Measurements from ENCODE around the gene UCN2. TPM values are rescaled to one million over a fixed set of nuclear protein-coding genes. Genes with fewer than 3 reads are reported as not detected.

Gene UCN2
- total and polyA plus RNA-seq, 2 of the 4 experiments (the other 2 are of a cell fraction), result 0.54 to 2.7 TPM

GRCh38 chr3:48518069-48518468 is 45.5 kb downstream of the UCN2 start:
- Histone ChIP-seq H3K23ac (ENCODE audit: low read depth, low read length) (no peak overlapping the region), H3K9ac (ENCODE audit: low read depth, low read length) (no peak overlapping the region), H3K79me1 (ENCODE audit: low read depth in 1 of 2, low read length in 2 of 2) (no peaks in the 10 kb centered on the region), H3K27me3 (ENCODE audit: control insufficient read depth, insufficient read depth, low read length) (no peaks in the 10 kb centered on the region), H3K4me3 (ENCODE audit: insufficient read depth, low read depth, low read length) (no peak overlapping the region), H4K5ac (ENCODE audit: low read depth, low read length) (no peak overlapping the region), H2BK15ac (ENCODE audit: low read depth, low read length) (no peak overlapping the region), H2BK120ac (ENCODE audit: low read depth, low read length) (no peak overlapping the region), H3K4ac (ENCODE audit: low read depth, low read length) (no peak overlapping the region), H3K9me1 (ENCODE audit: insufficient read depth, low read length) (no peaks in the 10 kb centered on the region), H3K36me3 (ENCODE audit: control insufficient read depth, insufficient read depth, low read length) (peaks cover 7% of the 10 kb centered on the region), H4K20me1 (ENCODE audit: insufficient read depth, low read length) (no peaks in the 10 kb centered on the region), H3K14ac (replicated peaks; ENCODE audit: low read depth, low read length) (no peak overlapping the region), H4K91ac (ENCODE audit: insufficient read depth, low read depth, low read length) (no peak overlapping the region), H3K27ac (ENCODE audit: insufficient read depth, low read length) (no peak overlapping the region), H2AK5ac (ENCODE audit: low read depth, low read length) (no peak overlapping the region), H2BK20ac (ENCODE audit: low read depth, low read length) (no peak overlapping the region), H3K56ac (ENCODE audit: extremely low read depth, insufficient read depth, low read length) (no peak overlapping the region), H3K4me2 (ENCODE audit: low read depth, low read length) (no peak overlapping the region), H2BK5ac (ENCODE audit: low read depth, low read length, poor library complexity, severe bottlenecking) (no peak overlapping the region), H2AFZ (replicated peaks; ENCODE audit: low read length, poor library complexity) (no peak overlapping the region), H4K8ac (ENCODE audit: low read depth in 2 of 2, low read length in 2 of 2) (no peak overlapping the region), H2AK9ac (replicated peaks; ENCODE audit: low read depth, low read length, poor library complexity) (no peak overlapping the region), H3K18ac (ENCODE audit: low read depth, low read length) (no peak overlapping the region), H3K9me3 (ENCODE audit: control insufficient read depth, insufficient read depth, low read length) (no peaks in the 10 kb centered on the region), H3K4me1 (ENCODE audit: control insufficient read depth, insufficient read depth, low read length) (0 out of 2 replicates have a peak, but pooled peaks cover 2% of the 10 kb centered on the region)
- ChIA-PET CTCF (no interaction called here), POLR2A (ENCODE audit: unreplicated experiment) (no interaction called here)
- in situ Hi-C loops (cut with MboI; ENCODE audit: low sequenced_read_pairs) (no loop called here), dilution Hi-C loops (cut with HindIII; ENCODE audit: low sequenced_read_pairs, unreplicated experiment) (no loop called here), intact Hi-C loops (cut with micrococcal nuclease) (no loop called here)
- TF ChIP-seq SMC3 (IDR thresholded peaks at IDR 0.05; ENCODE audit: low read depth, low read length) (no peak), BHLHE40 (IDR thresholded peaks at IDR 0.05; ENCODE audit: low read depth, low read length) (no peak), ELK1 (IDR thresholded peaks at IDR 0.05; ENCODE audit: borderline replicate concordance, low read depth, low read length) (no peak), RFX5 (IDR thresholded peaks at IDR 0.05; ENCODE audit: low read depth, low read length) (no peak), MXI1 (IDR thresholded peaks at IDR 0.05; ENCODE audit: borderline replicate concordance, low read depth, low read length) (no peak), NFE2L2 (IDR thresholded peaks at IDR 0.05; ENCODE audit: low read depth, low read length) (no peak), FOS (IDR thresholded peaks at IDR 0.05; ENCODE audit: low read depth, low read length) (no peak)
- ATAC-seq (ENCODE audit: low read depth) (no peak; the same call in 1 of the 2 replicates), DNase-seq (no peak)
- 78% methylated on average over 2 of the region's 6 CpGs; no CpG with 5 or more reads in 1 of the 2 experiments for WGBS, 2 experiments (ENCODE audit: extremely low coverage in 2 of 2, insufficient read length in 1 of 2)
- no TSS peak for BruUV-seq (replicated peaks)
